GM23338 (cell line): ENCODE results near the gene ATP8A2. TPM values are rescaled to one million over a fixed set of nuclear protein-coding genes. Genes with fewer than 3 reads are reported as not detected.

Experiments
- ATAC-seq: fragments of 200-7000 bp; cut with Tn5 transposase; 3 replicates; pipeline ENCODE4 v1.9.1; 2020
- DNase-seq: peaks from one replicate; pipeline ENCODE4 v3.0.0-alpha.2; 2015; ENCODE audit warnings: low spot score
- H2AFZ ChIP-seq: fragments of 200-600 bp; sonication (generic); 2 replicates; pipeline ENCODE4 v1.8.0; 2016; ENCODE audit warnings: antibody characterized with exemption, mild to moderate bottlenecking, moderate library complexity
- H3F3A ChIP-seq: fragments of 200-600 bp; sonication (generic); replicated peaks from 2 replicates; pipeline ENCODE4 v1.8.0; 2017; ENCODE audit warnings: antibody characterized with exemption, mixed run types, low read depth
- H3K27ac ChIP-seq: fragments of 200-600 bp; sonication (generic); 2 replicates; pipeline ENCODE4 v1.6.1; 2016; ENCODE audit warnings: low read depth
- H3K27me3 ChIP-seq: fragments of 200-600 bp; sonication (generic); 2 replicates; pipeline ENCODE4 v1.8.0; 2016; ENCODE audit warnings: mild to moderate bottlenecking, mixed run types, moderate library complexity; ENCODE audit not compliant: insufficient read depth
- H3K36me3 ChIP-seq: fragments of 200-600 bp; sonication (generic); 2 replicates; pipeline ENCODE4 v1.8.0; 2016; ENCODE audit warnings: mild to moderate bottlenecking; ENCODE audit not compliant: insufficient read depth
- H3K4me1 ChIP-seq: fragments of 200-600 bp; sonication (generic); 2 replicates; pipeline ENCODE4 v1.8.0; 2016; ENCODE audit warnings: mild to moderate bottlenecking, moderate library complexity; ENCODE audit not compliant: insufficient read depth
- H3K4me2 ChIP-seq: fragments of 200-600 bp; sonication (generic); 2 replicates; pipeline ENCODE4 v1.7.1; 2017; ENCODE audit warnings: mixed run types
- H3K4me3 ChIP-seq: fragments of 200-600 bp; sonication (generic); 2 replicates; pipeline ENCODE4 v1.6.1; 2016; ENCODE audit warnings: mixed run types
- H3K79me2 ChIP-seq: fragments of 200-600 bp; sonication (generic); replicated peaks from 2 replicates; pipeline ENCODE4 v1.8.0; 2017; ENCODE audit warnings: mild to moderate bottlenecking; ENCODE audit not compliant: insufficient read depth
- H3K9me2 ChIP-seq: fragments of 200-600 bp; sonication (generic); 2 replicates; pipeline ENCODE4 v1.8.0; 2017; ENCODE audit not compliant: insufficient read depth
- H4K20me1 ChIP-seq: fragments of 200-600 bp; sonication (generic); replicated peaks from 2 replicates; pipeline ENCODE4 v1.8.0; 2017; ENCODE audit warnings: mild to moderate bottlenecking; ENCODE audit not compliant: insufficient read depth
- H3K27ac Mint-ChIP-seq: 2 replicates; pipeline ENCODE4 v1.8.0; 2020; ENCODE audit warnings: inconsistent platforms, mild to moderate bottlenecking, moderate library complexity, mixed read lengths
- H3K27me3 Mint-ChIP-seq: 3 replicates; pipeline ENCODE4 v1.8.0; 2022; ENCODE audit warnings: low read depth, mild to moderate bottlenecking, moderate library complexity, mixed read lengths, inconsistent platforms; ENCODE audit not compliant: insufficient read depth, poor library complexity
- H3K36me3 Mint-ChIP-seq: 3 replicates; pipeline ENCODE4 v1.8.0; 2021; ENCODE audit warnings: low read depth, mild to moderate bottlenecking, inconsistent platforms, moderate library complexity, mixed read lengths
- H3K4me1 Mint-ChIP-seq: 3 replicates; pipeline ENCODE4 v1.8.0; 2020; ENCODE audit warnings: mild to moderate bottlenecking, inconsistent platforms, mixed read lengths
- H3K4me3 Mint-ChIP-seq: 3 replicates; pipeline ENCODE4 v1.8.0; 2021; ENCODE audit warnings: moderate library complexity, mild to moderate bottlenecking, inconsistent platforms, mixed read lengths
- H3K9me3 Mint-ChIP-seq: 3 replicates; pipeline ENCODE4 v1.8.0; 2020; ENCODE audit warnings: moderate library complexity, mild to moderate bottlenecking, inconsistent platforms, mixed read lengths
- CREB1 ChIP-seq: fragments of 250-450 bp; sonication (Bioruptor Pico); IDR thresholded peaks from 2 replicates; pipeline ENCODE4 v1.5.0; 2020; ENCODE audit warnings: low read depth, mild to moderate bottlenecking, moderate library complexity
- EZH2phosphoT487 ChIP-seq: fragments of 200-600 bp; sonication (generic); IDR thresholded peaks from one replicate; pipeline ENCODE4 v1.8.1; 2018; ENCODE audit warnings: antibody characterized with exemption; ENCODE audit not compliant: unreplicated experiment
- STAT1 ChIP-seq: IDR thresholded peaks from one replicate; pipeline ENCODE4 v1.6.1; 2016; ENCODE audit warnings: antibody characterized with exemption; ENCODE audit not compliant: unreplicated experiment
- polyA plus RNA-seq: library from polyadenylated mRNA; unstranded; fragments of >200 nt; fragmentation: Nextera tagmentation; extraction: Ambion mirVana; gene quantifications from 2 replicates; pipeline ENCODE4 v1.2.1, GENCODE V29; 2016
- total RNA-seq: library from RNA; depleted of rRNA; stranded (reverse); fragments of >200 nt; shearing (Covaris generic); gene quantifications from 2 replicates; pipeline ENCODE4 v1.2.3, GENCODE V29; 2014
- TF ChIP-seq, protein P1 (sequence below): IDR thresholded peaks from one replicate; pipeline ENCODE4 v1.6.1; 2018; ENCODE audit warnings: antibody characterized with exemption; ENCODE audit not compliant: unreplicated experiment
- TF ChIP-seq, protein P2 (sequence below): fragments of 250-450 bp; sonication (Bioruptor Pico); IDR thresholded peaks from 2 replicates; pipeline ENCODE4 v1.5.0; 2020; ENCODE audit warnings: mild to moderate bottlenecking, moderate library complexity

Gene ATP8A2
- total and polyA plus RNA-seq, 2 experiments from 2014 or later, result 5.7 to 8.8 TPM

DNA sequence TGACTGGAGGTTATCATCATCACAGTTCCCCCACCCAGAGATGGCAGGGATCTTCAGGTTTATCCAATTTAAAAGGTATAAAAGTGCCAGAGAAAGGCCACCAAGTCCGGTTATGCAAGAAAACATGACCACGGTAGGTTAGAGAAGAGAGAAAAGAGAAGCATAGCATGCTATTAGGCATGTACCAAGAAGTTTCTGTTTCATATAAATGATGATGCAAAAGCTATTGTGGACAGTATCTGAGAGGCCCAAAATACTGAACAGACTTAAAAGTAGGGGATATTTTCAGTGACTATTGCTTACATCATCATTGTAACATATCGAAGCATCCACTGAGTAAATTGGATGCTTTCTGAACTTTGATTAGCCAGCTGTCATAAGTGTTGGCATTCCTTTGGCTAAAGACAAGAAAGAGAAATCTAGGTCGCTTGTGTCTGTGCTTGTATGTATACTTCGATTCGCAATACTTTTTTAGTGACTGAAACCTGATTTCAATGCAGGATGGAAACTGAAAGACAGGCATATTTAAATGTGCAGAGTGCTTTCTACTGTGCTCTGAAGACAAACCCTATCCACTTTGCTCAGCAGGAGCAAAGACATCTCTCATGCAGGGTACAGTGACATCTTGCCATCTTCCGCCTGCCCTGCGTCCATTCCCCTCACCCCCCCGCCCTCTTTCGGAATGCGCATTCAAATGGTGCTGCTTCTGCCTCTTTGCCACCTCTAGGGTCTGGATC lies 499.8 kb downstream of the ATP8A2 start:
- Mint-ChIP-seq H3K27me3 (peaks cover 5% of the 10 kb centered on the region), H3K4me1 (peaks cover 61% of the 10 kb centered on the region), H3K9me3 (no peaks in the 10 kb centered on the region; the same call in 2 of the 3 replicates), H3K27ac (no peak overlapping the region), H3K4me3 (no peak overlapping the region), H3K36me3 (no peaks in the 10 kb centered on the region)
- H3K27ac ChIP-seq, result no peak overlapping the region
- H2AFZ ChIP-seq, result no peak overlapping the region
- no peak for DNase-seq
- no peaks in the 10 kb centered on the region; the same call in 1 of the 2 replicates for H3F3A ChIP-seq
- ATAC-seq, result no peak
- no peaks in the 10 kb centered on the region for H3K27me3 ChIP-seq
- H3K4me2 ChIP-seq, result no peak overlapping the region
- no peaks in the 10 kb centered on the region for H3K36me3 ChIP-seq
- no peak for TF ChIP-seq CREB1 (CRISPR knock-in tag)
- TF ChIP-seq, protein P1, sequence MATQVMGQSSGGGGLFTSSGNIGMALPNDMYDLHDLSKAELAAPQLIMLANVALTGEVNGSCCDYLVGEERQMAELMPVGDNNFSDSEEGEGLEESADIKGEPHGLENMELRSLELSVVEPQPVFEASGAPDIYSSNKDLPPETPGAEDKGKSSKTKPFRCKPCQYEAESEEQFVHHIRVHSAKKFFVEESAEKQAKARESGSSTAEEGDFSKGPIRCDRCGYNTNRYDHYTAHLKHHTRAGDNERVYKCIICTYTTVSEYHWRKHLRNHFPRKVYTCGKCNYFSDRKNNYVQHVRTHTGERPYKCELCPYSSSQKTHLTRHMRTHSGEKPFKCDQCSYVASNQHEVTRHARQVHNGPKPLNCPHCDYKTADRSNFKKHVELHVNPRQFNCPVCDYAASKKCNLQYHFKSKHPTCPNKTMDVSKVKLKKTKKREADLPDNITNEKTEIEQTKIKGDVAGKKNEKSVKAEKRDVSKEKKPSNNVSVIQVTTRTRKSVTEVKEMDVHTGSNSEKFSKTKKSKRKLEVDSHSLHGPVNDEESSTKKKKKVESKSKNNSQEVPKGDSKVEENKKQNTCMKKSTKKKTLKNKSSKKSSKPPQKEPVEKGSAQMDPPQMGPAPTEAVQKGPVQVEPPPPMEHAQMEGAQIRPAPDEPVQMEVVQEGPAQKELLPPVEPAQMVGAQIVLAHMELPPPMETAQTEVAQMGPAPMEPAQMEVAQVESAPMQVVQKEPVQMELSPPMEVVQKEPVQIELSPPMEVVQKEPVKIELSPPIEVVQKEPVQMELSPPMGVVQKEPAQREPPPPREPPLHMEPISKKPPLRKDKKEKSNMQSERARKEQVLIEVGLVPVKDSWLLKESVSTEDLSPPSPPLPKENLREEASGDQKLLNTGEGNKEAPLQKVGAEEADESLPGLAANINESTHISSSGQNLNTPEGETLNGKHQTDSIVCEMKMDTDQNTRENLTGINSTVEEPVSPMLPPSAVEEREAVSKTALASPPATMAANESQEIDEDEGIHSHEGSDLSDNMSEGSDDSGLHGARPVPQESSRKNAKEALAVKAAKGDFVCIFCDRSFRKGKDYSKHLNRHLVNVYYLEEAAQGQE, result no peak
- no peak for TF ChIP-seq STAT1
- TF ChIP-seq, protein P2, sequence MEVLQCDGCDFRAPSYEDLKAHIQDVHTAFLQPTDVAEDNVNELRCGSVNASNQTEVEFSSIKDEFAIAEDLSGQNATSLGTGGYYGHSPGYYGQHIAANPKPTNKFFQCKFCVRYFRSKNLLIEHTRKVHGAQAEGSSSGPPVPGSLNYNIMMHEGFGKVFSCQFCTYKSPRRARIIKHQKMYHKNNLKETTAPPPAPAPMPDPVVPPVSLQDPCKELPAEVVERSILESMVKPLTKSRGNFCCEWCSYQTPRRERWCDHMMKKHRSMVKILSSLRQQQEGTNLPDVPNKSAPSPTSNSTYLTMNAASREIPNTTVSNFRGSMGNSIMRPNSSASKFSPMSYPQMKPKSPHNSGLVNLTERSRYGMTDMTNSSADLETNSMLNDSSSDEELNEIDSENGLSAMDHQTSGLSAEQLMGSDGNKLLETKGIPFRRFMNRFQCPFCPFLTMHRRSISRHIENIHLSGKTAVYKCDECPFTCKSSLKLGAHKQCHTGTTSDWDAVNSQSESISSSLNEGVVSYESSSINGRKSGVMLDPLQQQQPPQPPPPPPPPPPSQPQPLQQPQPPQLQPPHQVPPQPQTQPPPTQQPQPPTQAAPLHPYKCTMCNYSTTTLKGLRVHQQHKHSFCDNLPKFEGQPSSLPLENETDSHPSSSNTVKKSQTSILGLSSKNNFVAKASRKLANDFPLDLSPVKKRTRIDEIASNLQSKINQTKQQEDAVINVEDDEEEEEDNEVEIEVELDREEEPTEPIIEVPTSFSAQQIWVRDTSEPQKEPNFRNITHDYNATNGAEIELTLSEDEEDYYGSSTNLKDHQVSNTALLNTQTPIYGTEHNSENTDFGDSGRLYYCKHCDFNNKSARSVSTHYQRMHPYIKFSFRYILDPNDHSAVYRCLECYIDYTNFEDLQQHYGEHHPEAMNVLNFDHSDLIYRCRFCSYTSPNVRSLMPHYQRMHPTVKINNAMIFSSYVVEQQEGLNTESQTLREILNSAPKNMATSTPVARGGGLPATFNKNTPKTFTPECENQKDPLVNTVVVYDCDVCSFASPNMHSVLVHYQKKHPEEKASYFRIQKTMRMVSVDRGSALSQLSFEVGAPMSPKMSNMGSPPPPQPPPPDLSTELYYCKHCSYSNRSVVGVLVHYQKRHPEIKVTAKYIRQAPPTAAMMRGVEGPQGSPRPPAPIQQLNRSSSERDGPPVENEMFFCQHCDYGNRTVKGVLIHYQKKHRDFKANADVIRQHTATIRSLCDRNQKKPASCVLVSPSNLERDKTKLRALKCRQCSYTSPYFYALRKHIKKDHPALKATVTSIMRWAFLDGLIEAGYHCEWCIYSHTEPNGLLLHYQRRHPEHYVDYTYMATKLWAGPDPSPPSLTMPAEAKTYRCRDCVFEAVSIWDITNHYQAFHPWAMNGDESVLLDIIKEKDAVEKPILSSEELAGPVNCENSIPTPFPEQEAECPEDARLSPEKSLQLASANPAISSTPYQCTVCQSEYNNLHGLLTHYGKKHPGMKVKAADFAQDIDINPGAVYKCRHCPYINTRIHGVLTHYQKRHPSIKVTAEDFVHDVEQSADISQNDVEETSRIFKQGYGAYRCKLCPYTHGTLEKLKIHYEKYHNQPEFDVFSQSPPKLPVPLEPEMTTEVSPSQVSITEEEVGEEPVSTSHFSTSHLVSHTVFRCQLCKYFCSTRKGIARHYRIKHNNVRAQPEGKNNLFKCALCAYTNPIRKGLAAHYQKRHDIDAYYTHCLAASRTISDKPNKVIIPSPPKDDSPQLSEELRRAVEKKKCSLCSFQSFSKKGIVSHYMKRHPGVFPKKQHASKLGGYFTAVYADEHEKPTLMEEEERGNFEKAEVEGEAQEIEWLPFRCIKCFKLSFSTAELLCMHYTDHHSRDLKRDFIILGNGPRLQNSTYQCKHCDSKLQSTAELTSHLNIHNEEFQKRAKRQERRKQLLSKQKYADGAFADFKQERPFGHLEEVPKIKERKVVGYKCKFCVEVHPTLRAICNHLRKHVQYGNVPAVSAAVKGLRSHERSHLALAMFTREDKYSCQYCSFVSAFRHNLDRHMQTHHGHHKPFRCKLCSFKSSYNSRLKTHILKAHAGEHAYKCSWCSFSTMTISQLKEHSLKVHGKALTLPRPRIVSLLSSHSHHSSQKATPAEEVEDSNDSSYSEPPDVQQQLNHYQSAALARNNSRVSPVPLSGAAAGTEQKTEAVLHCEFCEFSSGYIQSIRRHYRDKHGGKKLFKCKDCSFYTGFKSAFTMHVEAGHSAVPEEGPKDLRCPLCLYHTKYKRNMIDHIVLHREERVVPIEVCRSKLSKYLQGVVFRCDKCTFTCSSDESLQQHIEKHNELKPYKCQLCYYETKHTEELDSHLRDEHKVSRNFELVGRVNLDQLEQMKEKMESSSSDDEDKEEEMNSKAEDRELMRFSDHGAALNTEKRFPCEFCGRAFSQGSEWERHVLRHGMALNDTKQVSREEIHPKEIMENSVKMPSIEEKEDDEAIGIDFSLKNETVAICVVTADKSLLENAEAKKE, result no peak
- no peak for TF ChIP-seq EZH2phosphoT487
- H3K4me3 ChIP-seq, result no peak overlapping the region
- no peaks in the 10 kb centered on the region for H4K20me1 ChIP-seq
- peaks cover 39% of the 10 kb centered on the region for H3K4me1 ChIP-seq
- H3K79me2 ChIP-seq, result no peaks in the 10 kb centered on the region
- H3K9me2 ChIP-seq, result 0 out of 2 replicates have a peak, but pooled peaks cover 4% of the 10 kb centered on the region
